ENCODE results near the gene MAP1A.

MAP1A gene

GRCh38 chr15:43524254-43524845 lies 6.9 kb downstream of the MAP1A start:
- no peak for TF ChIP-seq MYC (IDR thresholded peaks at IDR 0.05; ENCODE audit: low read depth, low read length)
- TF ChIP-seq, protein P1, sequence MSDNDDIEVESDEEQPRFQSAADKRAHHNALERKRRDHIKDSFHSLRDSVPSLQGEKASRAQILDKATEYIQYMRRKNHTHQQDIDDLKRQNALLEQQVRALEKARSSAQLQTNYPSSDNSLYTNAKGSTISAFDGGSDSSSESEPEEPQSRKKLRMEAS (IDR thresholded peaks at IDR 0.05; ENCODE audit: low read depth, low read length) = no peak
- TF ChIP-seq, protein P2, sequence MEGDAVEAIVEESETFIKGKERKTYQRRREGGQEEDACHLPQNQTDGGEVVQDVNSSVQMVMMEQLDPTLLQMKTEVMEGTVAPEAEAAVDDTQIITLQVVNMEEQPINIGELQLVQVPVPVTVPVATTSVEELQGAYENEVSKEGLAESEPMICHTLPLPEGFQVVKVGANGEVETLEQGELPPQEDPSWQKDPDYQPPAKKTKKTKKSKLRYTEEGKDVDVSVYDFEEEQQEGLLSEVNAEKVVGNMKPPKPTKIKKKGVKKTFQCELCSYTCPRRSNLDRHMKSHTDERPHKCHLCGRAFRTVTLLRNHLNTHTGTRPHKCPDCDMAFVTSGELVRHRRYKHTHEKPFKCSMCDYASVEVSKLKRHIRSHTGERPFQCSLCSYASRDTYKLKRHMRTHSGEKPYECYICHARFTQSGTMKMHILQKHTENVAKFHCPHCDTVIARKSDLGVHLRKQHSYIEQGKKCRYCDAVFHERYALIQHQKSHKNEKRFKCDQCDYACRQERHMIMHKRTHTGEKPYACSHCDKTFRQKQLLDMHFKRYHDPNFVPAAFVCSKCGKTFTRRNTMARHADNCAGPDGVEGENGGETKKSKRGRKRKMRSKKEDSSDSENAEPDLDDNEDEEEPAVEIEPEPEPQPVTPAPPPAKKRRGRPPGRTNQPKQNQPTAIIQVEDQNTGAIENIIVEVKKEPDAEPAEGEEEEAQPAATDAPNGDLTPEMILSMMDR (IDR thresholded peaks at IDR 0.05; ENCODE audit: low read depth, low read length) = no peak
- TF ChIP-seq POLR2A (IDR thresholded peaks at IDR 0.05; ENCODE audit: extremely low read depth, insufficient read length) = no peak
- no peak overlapping the region for H3K4me3 ChIP-seq (ENCODE audit: low read depth, low read length)
- no peak for DNase-seq (ENCODE audit: low read depth)

DNA sequence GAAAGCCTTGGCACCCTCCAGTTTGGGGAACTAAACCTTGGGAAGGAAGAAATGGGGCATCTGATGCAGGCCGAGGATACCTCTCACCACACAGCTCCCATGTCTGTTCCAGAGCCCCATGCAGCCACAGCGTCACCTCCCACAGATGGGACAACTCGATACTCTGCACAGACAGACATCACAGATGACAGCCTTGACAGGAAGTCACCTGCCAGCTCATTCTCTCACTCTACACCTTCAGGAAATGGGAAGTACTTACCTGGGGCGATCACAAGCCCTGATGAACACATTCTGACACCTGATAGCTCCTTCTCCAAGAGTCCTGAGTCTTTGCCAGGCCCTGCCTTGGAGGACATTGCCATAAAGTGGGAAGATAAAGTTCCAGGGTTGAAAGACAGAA lies 7.7 kb downstream of the MAP1A start:
- no peak for DNase-seq (ENCODE audit: low read depth)
- H3K4me3 ChIP-seq (ENCODE audit: low read depth, low read length) = no peak overlapping the region
- TF ChIP-seq MYC (IDR thresholded peaks at IDR 0.05; ENCODE audit: low read depth, low read length) = no peak
- TF ChIP-seq, protein P2 (IDR thresholded peaks at IDR 0.05; ENCODE audit: low read depth, low read length) = no peak
- TF ChIP-seq, protein P1 (IDR thresholded peaks at IDR 0.05; ENCODE audit: low read depth, low read length) = no peak
- no peak for TF ChIP-seq POLR2A (IDR thresholded peaks at IDR 0.05; ENCODE audit: extremely low read depth, insufficient read length)

- no peak for DNase-seq (ENCODE audit: low read depth)
Measured at GRCh38 chr15:43526261-43526930, 9.0 kb downstream of the MAP1A start.

DNA sequence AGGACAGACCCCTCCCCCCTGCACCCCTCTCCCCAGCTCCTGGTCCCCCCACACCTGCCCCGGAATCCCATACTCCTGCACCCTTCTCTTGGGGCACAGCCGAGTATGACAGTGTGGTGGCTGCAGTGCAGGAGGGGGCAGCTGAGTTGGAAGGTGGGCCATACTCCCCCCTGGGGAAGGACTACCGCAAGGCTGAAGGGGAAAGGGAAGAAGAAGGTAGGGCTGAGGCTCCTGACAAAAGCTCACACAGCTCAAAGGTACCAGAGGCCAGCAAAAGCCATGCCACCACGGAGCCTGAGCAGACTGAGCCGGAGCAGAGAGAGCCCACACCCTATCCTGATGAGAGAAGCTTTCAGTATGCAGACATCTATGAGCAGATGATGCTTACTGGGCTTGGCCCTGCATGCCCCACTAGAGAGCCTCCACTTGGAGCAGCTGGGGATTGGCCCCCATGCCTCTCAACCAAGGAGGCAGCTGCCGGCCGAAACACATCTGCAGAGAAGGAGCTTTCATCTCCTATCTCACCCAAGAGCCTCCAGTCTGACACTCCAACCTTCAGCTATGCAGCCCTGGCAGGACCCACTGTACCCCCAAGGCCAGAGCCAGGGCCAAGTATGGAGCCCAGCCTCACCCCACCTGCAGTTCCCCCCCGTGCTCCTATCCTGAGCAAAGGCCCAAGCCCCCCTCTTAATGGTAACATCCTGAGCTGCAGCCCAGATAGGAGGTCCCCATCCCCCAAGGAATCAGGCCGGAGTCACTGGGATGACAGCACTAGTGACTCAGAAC lies 9.8 kb downstream of the MAP1A start:
- TF ChIP-seq MYC (IDR thresholded peaks at IDR 0.05; ENCODE audit: low read depth, low read length) (no peak), POLR2A (IDR thresholded peaks at IDR 0.05; ENCODE audit: extremely low read depth, insufficient read length) (no peak)
- TF ChIP-seq, protein P2 (IDR thresholded peaks at IDR 0.05; ENCODE audit: low read depth, low read length) = no peak
- TF ChIP-seq, protein P1 (IDR thresholded peaks at IDR 0.05; ENCODE audit: low read depth, low read length) = no peak
- H3K4me3 ChIP-seq (ENCODE audit: low read depth, low read length) = no peak overlapping the region
- no peak for DNase-seq (ENCODE audit: low read depth)

More at GRCh38 chr15:43526261-43526930, 9.0 kb downstream of the MAP1A start:
- H3K4me3 ChIP-seq (ENCODE audit: low read depth, low read length) = no peak overlapping the region
- TF ChIP-seq, protein P2 (IDR thresholded peaks at IDR 0.05; ENCODE audit: low read depth, low read length) = no peak
- TF ChIP-seq, protein P1 (IDR thresholded peaks at IDR 0.05; ENCODE audit: low read depth, low read length) = no peak
- TF ChIP-seq POLR2A (IDR thresholded peaks at IDR 0.05; ENCODE audit: extremely low read depth, insufficient read length) (no peak), MYC (IDR thresholded peaks at IDR 0.05; ENCODE audit: low read depth, low read length) (no peak)

GRCh38 chr15:43527802-43528541 lies 10.6 kb downstream of the MAP1A start:
- no peak overlapping the region for H3K4me3 ChIP-seq (ENCODE audit: low read depth, low read length)
- no peak for TF ChIP-seq POLR2A (IDR thresholded peaks at IDR 0.05; ENCODE audit: extremely low read depth, insufficient read length)
- TF ChIP-seq, protein P1 (IDR thresholded peaks at IDR 0.05; ENCODE audit: low read depth, low read length) = no peak
- no peak for TF ChIP-seq MYC (IDR thresholded peaks at IDR 0.05; ENCODE audit: low read depth, low read length)
- TF ChIP-seq, protein P2 (IDR thresholded peaks at IDR 0.05; ENCODE audit: low read depth, low read length) = no peak
- DNase-seq (ENCODE audit: low read depth) = no peak
